ENCODE data around the gene DIS3L2. TPM values are rescaled to one million over a fixed set of nuclear protein-coding genes. Genes with fewer than 3 reads are reported as not detected.
"Not testable (repeated sequence)": the region's sequence is repeated elsewhere in the genome, so short reads cannot be mapped to it uniquely, and the experiment has no call there.

DIS3L2 gene
- total RNA-seq, 1 donor from 2014 or later = 17.0 TPM

DNA sequence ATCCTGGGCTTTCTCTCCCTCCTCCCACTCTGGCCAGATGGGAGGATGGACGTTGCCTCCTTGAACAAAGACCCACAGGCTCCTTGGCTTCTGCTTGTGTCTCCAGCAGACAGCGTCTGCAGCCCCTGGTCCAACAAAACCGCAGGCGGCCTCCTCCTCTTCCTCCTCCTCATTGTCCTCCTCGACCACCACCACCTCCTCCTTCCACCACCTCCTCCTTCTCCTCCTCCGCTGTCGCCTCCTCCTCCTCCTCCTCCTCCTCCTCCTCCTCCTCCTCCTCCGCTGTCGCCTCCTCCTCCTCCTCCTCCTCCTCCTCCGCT is 371.4 kb downstream of the DIS3L2 start:
- Histone ChIP-seq H3K4me3 (no peak overlapping the region), H3K9me3 (replicated peaks) (no peaks in the 10 kb centered on the region), H3K27me3 (ENCODE audit: low read depth) (no peaks in the 10 kb centered on the region), H3K36me3 (peaks cover 6% of the 10 kb centered on the region), H3K4me1 (peaks cover 4% of the 10 kb centered on the region), H3K27ac (replicated peaks) (no peak overlapping the region)
- intact Hi-C loops (cut with micrococcal nuclease) = no loop called here
- DNase-seq = no peak
- TF ChIP-seq, protein P1, sequence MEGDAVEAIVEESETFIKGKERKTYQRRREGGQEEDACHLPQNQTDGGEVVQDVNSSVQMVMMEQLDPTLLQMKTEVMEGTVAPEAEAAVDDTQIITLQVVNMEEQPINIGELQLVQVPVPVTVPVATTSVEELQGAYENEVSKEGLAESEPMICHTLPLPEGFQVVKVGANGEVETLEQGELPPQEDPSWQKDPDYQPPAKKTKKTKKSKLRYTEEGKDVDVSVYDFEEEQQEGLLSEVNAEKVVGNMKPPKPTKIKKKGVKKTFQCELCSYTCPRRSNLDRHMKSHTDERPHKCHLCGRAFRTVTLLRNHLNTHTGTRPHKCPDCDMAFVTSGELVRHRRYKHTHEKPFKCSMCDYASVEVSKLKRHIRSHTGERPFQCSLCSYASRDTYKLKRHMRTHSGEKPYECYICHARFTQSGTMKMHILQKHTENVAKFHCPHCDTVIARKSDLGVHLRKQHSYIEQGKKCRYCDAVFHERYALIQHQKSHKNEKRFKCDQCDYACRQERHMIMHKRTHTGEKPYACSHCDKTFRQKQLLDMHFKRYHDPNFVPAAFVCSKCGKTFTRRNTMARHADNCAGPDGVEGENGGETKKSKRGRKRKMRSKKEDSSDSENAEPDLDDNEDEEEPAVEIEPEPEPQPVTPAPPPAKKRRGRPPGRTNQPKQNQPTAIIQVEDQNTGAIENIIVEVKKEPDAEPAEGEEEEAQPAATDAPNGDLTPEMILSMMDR (IDR thresholded peaks at IDR 0.05; ENCODE audit: borderline replicate concordance) = no peak

DNA sequence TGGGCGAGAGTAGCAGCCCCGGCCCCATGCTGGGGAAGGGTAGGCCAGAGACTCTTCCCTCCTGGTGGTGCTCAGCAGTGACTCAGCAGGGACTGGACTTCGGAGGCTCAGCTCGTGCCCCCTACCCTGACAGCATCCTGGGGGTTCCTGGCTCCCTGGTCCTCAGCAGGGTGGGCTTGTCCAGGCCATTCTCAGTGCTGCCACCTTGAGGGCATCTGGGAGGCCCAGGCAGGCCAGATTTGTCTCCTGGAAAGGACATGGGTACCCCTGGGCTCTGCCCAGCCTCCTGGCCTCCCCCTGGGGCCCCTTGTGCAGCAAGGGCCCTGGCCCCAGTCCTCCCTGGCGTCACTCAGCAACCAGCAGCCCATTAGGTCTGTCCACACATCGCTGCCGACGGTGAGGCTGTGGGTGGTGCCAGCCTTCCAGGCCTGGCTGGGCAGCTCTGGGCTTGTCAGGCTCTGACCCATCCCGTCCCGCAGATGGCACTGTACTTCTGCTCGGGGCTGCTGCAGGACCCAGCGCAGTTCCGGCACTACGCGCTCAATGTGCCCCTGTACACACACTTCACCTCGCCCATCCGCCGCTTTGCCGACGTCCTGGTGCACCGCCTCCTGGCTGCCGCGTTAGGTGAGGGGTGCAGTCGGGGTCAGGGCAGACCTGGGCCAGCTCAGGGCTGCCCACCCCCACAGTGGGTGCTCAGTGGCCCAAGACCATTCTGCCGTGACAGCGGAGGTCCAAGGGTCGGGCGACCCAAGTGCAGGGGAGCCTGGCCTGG is 372.0 kb downstream of the DIS3L2 start:
- no peak for DNase-seq
- Histone ChIP-seq H3K27me3 (ENCODE audit: low read depth) (no peaks in the 10 kb centered on the region), H3K36me3 (peaks cover 6% of the 10 kb centered on the region), H3K4me1 (peaks cover 4% of the 10 kb centered on the region), H3K27ac (replicated peaks) (no peak overlapping the region), H3K4me3 (no peak overlapping the region), H3K9me3 (replicated peaks) (no peaks in the 10 kb centered on the region)
- intact Hi-C loops (cut with micrococcal nuclease) = no loop called here
- TF ChIP-seq, protein P1 (IDR thresholded peaks at IDR 0.05; ENCODE audit: borderline replicate concordance) = peak; percentile 35

DNA sequence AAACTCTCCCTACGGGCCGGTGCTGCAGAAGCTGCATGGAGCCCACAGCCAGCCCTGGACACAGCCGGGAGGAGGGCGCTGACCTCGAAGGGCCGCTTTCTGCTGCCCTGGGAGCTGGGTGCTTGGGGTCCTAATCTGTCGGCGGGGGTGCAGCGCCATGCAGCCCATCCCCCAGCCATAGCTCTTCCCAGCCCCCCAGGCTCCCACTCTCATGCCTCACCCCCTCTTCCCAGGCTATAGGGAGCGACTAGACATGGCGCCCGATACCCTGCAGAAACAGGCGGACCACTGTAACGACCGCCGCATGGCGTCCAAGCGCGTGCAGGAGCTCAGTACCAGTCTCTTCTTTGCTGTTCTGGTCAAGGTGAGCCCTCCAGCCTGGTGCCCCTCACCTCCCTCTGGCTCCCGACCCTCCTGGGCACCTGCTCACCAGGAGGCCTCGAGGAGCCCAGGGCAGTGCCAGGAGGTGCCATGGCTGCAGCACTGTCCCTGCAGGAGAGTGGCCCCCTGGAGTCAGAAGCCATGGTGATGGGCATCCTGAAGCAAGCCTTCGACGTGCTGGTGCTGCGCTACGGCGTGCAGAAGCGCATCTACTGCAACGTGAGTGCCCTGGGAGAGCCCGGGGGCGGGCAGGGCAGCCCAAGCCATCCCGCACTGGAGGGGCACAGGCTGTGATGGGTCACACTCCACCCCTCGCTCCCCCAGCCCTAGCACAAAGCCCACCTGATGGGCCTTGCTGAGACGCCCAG is 372.8 kb downstream of the DIS3L2 start:
- H3K9me3 ChIP-seq (replicated peaks); H3K27ac ChIP-seq (replicated peaks); H3K4me3 ChIP-seq; H3K4me1 ChIP-seq; intact Hi-C loops (cut with micrococcal nuclease); DNase-seq; H3K27me3 ChIP-seq (ENCODE audit: low read depth); H3K36me3 ChIP-seq: not testable (repeated sequence)

DNA sequence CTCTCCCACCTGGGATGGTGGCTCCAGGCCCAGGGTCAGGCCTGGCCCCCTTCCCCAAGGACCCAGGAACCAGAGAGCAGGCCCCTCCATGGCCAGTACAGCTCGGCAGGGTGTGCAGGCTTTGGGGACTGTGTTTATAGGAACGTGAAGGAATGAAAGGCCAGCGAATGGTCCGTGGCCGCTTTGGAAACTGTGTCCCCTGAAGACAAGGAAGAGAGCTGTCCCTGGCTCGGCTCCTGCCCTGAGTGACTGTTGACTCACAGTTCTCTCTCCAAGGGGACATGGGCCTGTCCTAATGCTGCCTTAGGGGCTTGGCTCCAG is 373.3 kb downstream of the DIS3L2 start:
- not testable (repeated sequence) for DNase-seq

DNA sequence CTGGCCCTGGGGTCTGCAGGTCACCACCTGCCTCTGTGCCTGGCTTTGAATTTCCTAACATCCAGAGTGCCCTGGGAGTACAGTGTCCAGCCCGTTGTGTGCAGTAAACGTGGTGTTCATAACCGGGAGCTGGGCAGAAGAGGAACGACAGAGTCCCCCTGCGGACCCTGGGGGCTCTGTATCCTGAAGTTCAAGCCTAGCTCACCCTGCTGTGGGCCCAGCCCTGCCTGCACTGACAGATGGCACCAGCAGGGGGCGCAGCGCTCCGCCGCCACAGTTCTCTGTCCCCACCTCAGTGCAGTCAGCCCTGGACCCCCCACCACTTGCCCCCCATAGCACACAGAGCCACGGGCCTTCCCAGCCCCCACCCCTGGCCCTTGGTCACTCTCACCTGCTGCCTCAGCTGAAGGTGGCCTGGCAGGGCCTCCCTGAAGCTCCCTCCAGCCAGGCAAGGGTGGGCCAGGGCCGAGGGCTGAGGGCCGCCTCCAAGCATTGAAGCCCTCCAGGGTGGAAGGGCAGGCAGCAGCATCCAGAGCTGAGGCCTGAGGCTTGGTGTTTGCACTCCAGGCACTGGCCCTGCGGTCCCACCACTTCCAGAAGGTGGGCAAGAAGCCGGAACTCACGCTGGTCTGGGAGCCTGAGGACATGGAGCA is 373.8 kb downstream of the DIS3L2 start:
- DNase-seq; H3K4me3 ChIP-seq; intact Hi-C loops (cut with micrococcal nuclease); H3K27me3 ChIP-seq (ENCODE audit: low read depth); H3K9me3 ChIP-seq (replicated peaks); H3K4me1 ChIP-seq; H3K27ac ChIP-seq (replicated peaks); H3K36me3 ChIP-seq: not testable (repeated sequence)
- TF ChIP-seq, protein P1 (IDR thresholded peaks at IDR 0.05; ENCODE audit: borderline replicate concordance) = peak; percentile 60

More for the DNA sequence above, 373.3 kb downstream of the DIS3L2 start:
- H3K27me3 ChIP-seq (ENCODE audit: low read depth); H3K36me3 ChIP-seq; H3K4me3 ChIP-seq; H3K27ac ChIP-seq (replicated peaks); H3K4me1 ChIP-seq; intact Hi-C loops (cut with micrococcal nuclease); H3K9me3 ChIP-seq (replicated peaks): not testable (repeated sequence)

DNA sequence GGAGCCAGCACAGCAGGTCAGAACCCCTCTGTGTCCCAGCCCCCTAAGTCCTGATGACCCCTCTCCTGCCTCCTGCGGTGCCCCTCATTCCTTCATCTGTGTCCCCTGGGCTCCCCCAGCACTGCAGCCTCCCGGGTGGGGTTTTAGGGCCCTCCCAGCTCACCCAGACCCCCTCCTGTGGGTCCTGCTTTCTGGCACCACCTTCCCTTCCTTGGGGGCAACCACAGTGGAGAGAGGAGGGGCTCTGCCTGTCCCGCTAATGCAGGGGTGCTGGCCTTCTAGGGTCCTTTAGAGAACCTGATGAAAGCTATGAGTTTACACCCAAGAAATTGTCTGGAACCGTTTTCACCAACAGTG is 374.3 kb downstream of the DIS3L2 start:
- TF ChIP-seq, protein P1 (IDR thresholded peaks at IDR 0.05; ENCODE audit: borderline replicate concordance) = no peak
- DNase-seq = no peak
- Histone ChIP-seq H3K4me3 (no peak overlapping the region), H3K36me3 (peaks cover 6% of the 10 kb centered on the region), H3K9me3 (replicated peaks) (no peaks in the 10 kb centered on the region), H3K4me1 (peaks cover 4% of the 10 kb centered on the region), H3K27ac (replicated peaks) (no peak overlapping the region), H3K27me3 (ENCODE audit: low read depth) (no peaks in the 10 kb centered on the region)
- intact Hi-C loops (cut with micrococcal nuclease) = no loop called here

Measured in left ventricle myocardium inferior (tissue), 1 donor.